ENCODE results near the gene TBC1D22A. TPM values are rescaled to one million over a fixed set of nuclear protein-coding genes. Genes with fewer than 3 reads are reported as not detected.

TBC1D22A gene
- total and polyA plus RNA-seq, 2 donors (not counting 3 experiments of a cell fraction or from before 2014, with no cell fraction given), result 26.1 to 32.4 TPM

GRCh38 chr22:47215851-47216250, 453.4 kb downstream of the TBC1D22A start:
- Histone ChIP-seq H3K4me2 (ENCODE audit: insufficient read depth, low read length) (no peak overlapping the region), H3K4me3 (replicated peaks in 1 of 3; ENCODE audit: insufficient read depth in 1 of 3, low read depth in 1 of 3, low read length in 3 of 3) (no peak overlapping the region), H3K4me1 (ENCODE audit: control insufficient read depth, extremely low read depth, insufficient read depth, low read length) (no peaks in the 10 kb centered on the region), H3K9ac (replicated peaks; ENCODE audit: extremely low read depth, insufficient read depth, low read length) (no peak overlapping the region), H3K36me3 (ENCODE audit: control insufficient read depth in 2 of 2, extremely low read depth in 1 of 2, insufficient read depth in 2 of 2, low read length in 2 of 2) (no peaks in the 10 kb centered on the region), H3K9me1 (replicated peaks; ENCODE audit: control insufficient read depth, extremely low read depth, insufficient read depth, low read length) (no peaks in the 10 kb centered on the region), H4K20me1 (replicated peaks; ENCODE audit: control insufficient read depth, extremely low read depth, insufficient read depth, low read length) (no peaks in the 10 kb centered on the region), H2AFZ (ENCODE audit: low read depth, low read length) (no peak overlapping the region), H3K27me3 (ENCODE audit: control insufficient read depth in 2 of 2, insufficient read depth in 2 of 2, low read length in 2 of 2) (no peaks in the 10 kb centered on the region), H3K79me2 (ENCODE audit: control insufficient read depth, insufficient read depth, low read length) (no peaks in the 10 kb centered on the region), H3K27ac (ENCODE audit: insufficient read depth, low read depth, low read length) (no peak overlapping the region), H3K9me3 (replicated peaks; ENCODE audit: control insufficient read depth, insufficient read depth, low read length) (no peaks in the 10 kb centered on the region)
- ChIA-PET CTCF (interaction anchor here (1.0 to 1.1 kb wide), 2 partner anchors 7 to 8 kb away, joined by 3 to 4 read pairs; no protein-coding TSS in a partner anchor), POLR2A (no interaction called here)
- intact Hi-C loops (cut with micrococcal nuclease) (no loop called here), dilution Hi-C loops (cut with MboI; ENCODE audit: extremely low pct_ligation_motif_present, low sequenced_read_pairs) (no loop called here)
- TF ChIP-seq FOS (IDR thresholded peaks at IDR 0.05; ENCODE audit: borderline replicate concordance, insufficient read depth, low read length), result no peak
- TF ChIP-seq, protein P1, sequence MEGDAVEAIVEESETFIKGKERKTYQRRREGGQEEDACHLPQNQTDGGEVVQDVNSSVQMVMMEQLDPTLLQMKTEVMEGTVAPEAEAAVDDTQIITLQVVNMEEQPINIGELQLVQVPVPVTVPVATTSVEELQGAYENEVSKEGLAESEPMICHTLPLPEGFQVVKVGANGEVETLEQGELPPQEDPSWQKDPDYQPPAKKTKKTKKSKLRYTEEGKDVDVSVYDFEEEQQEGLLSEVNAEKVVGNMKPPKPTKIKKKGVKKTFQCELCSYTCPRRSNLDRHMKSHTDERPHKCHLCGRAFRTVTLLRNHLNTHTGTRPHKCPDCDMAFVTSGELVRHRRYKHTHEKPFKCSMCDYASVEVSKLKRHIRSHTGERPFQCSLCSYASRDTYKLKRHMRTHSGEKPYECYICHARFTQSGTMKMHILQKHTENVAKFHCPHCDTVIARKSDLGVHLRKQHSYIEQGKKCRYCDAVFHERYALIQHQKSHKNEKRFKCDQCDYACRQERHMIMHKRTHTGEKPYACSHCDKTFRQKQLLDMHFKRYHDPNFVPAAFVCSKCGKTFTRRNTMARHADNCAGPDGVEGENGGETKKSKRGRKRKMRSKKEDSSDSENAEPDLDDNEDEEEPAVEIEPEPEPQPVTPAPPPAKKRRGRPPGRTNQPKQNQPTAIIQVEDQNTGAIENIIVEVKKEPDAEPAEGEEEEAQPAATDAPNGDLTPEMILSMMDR (IDR thresholded peaks at IDR 0.05; ENCODE audit: extremely low read depth in 1 of 2, insufficient read depth in 1 of 2, low read depth in 1 of 2, low read length in 2 of 2), result no peak
- TF ChIP-seq GATA2 (IDR thresholded peaks at IDR 0.05; ENCODE audit: insufficient read depth, insufficient read length, low read depth, low read length), result no peak
- TF ChIP-seq JUN (IDR thresholded peaks at IDR 0.05; ENCODE audit: borderline replicate concordance, insufficient read depth, insufficient read length, low read depth), result no peak
- no peak for TF ChIP-seq MYC (IDR thresholded peaks at IDR 0.05; ENCODE audit: low read depth, low read length)
- no peak for TF ChIP-seq POLR2A (IDR thresholded peaks at IDR 0.05; ENCODE audit: low read depth, low read length)
- no peak for TF ChIP-seq POLR2AphosphoS5 (IDR thresholded peaks at IDR 0.05; ENCODE audit: insufficient read depth, low read depth, low read length)
- no peak for TF ChIP-seq EZH2 (IDR thresholded peaks at IDR 0.05; ENCODE audit: borderline replicate concordance, low read depth, low read length, severe bottlenecking)
- TF ChIP-seq, protein P2, sequence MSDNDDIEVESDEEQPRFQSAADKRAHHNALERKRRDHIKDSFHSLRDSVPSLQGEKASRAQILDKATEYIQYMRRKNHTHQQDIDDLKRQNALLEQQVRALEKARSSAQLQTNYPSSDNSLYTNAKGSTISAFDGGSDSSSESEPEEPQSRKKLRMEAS (IDR thresholded peaks at IDR 0.05; ENCODE audit: insufficient read depth, insufficient read length), result no peak
- no peak for DNase-seq (ENCODE audit: low read depth, low spot score)
- FAIRE-seq, result no peak
- no TSS peak for BruUV-seq (replicated peaks)
